Adipocyte (in vitro differentiated cells): ENCODE measurements around the gene TMEM61.
"Not testable (repeated sequence)": the region's sequence is repeated elsewhere in the genome, so short reads cannot be mapped to it uniquely, and the experiment has no call there.

ENCODE experiments used
- DNase-seq: peaks from one replicate; pipeline ENCODE4 v3.0.0-alpha.2; 2015; ENCODE audit warnings: low read depth
- H3K27me3 ChIP-seq: replicated peaks from 2 replicates; pipeline ENCODE4 v1.7.0; 2013; ENCODE audit warnings: mild to moderate bottlenecking, low read length, moderate library complexity; ENCODE audit not compliant: control insufficient read depth, insufficient read depth
- H3K36me3 ChIP-seq: 2 replicates; pipeline ENCODE4 v1.7.0; 2013; ENCODE audit warnings: low read length, mild to moderate bottlenecking, moderate library complexity; ENCODE audit not compliant: control insufficient read depth, insufficient read depth, severe bottlenecking
- H3K4me1 ChIP-seq: 2 replicates; pipeline ENCODE4 v1.7.0; 2013; ENCODE audit warnings: mild to moderate bottlenecking, low read length, moderate library complexity; ENCODE audit not compliant: control insufficient read depth, insufficient read depth
- H3K4me3 ChIP-seq: 2 replicates; pipeline ENCODE4 v1.7.0; 2013; ENCODE audit warnings: mild to moderate bottlenecking, low read length, moderate library complexity
- H3K9ac ChIP-seq: 2 replicates; pipeline ENCODE4 v1.7.0; 2013; ENCODE audit warnings: mild to moderate bottlenecking, low read length, moderate library complexity
- H3K9me3 ChIP-seq: 2 replicates; pipeline ENCODE4 v1.7.0; 2013; ENCODE audit warnings: mild to moderate bottlenecking, low read length, moderate library complexity; ENCODE audit not compliant: control insufficient read depth

Gene TMEM61

DNA sequence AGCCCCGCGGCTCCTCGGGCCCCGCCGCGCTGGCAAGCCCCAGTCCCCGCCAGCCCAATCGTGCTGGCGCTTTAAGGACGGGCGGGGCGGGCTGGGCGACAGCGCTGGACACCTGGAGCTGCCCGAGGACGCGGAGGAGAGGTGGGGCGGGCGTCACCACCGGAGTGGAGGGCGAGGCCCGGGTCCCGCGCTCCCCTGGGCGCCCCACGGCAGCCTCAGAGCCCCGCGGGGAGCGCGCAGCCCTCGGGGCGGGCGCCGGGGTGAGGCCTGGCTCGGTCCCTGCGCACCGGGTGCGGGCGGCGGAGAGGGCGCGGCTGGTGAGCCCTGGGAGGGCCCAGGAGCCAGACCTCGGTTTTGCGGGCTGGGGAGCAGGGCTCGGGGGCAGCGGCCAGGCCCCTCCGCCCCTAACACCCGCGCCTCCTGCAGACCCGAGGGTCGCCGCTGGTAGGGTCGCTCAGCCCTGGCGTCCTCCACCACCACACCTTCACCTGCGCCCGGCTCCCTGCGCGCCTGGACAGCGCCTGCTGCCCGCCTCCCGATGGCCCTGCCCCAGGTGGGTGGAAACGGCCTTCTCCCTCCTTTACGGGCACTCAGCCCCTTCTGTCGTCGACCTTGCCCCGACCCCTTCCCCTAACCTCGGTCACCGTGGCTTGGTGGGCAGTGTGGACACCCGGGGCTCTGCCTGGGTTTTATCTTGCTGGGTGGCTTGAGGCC, at the start of gene TMEM61:
Gene TMEM61, plus strand, starts transcription at position 101 of the 714 bp plus-strand sequence. Its CDS starts 438 bp downstream, at position 539.
- no peaks in the 10 kb centered on the region for H3K36me3 ChIP-seq
- H3K9me3 ChIP-seq: no peaks in the 10 kb centered on the region
- DNase-seq: peak; percentile 50
- H3K4me3 ChIP-seq: peak within 1 kb of the TSS; percentile 63
- H3K4me1 ChIP-seq: no peaks in the 10 kb centered on the region
- peaks cover 25% of the 10 kb centered on the region for H3K27me3 ChIP-seq
- H3K9ac ChIP-seq: peak within 1 kb of the TSS; percentile 37

DNA sequence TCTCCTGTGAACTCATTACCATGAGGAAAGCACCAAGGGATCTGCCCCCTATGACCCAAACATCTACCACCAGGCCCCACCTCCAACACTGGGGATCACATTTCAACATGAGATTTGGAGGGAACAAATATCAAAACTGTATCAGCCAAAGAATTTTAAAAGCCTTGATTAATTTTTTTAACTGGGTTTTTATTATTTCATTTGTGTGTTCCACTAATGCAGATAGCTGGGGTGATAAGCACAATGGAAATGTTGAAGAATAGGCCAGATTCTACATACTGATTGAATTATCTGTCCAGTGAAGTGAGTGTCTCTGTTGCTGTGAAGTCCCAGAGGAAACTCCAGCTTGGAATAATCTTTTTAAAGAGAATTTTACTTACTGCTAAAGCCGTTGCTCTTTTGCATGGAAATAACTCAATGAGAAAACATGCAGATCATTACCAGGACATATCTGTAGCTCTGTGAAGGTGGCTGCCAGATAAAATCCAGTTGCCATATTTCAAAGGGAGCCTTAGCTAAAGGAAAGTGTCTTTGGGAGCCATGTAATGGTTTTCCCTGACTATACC, 49.1 kb upstream of the TMEM61 start:
- DNase-seq: no peak
- Histone ChIP-seq H3K9me3 (no peaks in the 10 kb centered on the region), H3K9ac (no peak overlapping the region)

DNA sequence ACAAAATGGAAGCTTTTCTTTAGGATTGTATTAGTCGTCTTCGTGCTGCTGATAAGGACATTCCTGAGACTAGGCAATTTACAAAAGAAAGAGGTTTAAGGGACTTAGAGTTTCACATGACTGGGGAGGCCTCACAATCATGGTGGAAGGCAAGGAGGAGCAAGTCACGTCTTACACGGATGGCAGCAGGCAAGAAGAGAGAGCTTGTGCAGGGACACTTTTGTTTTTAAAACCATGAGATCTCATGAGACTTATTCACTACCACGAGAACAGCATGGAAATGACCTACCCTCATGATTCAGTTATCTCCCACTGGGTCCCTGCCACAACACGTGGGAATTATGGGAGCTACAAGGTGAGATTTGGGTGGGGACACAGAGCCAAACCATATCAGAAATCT, 46.3 kb upstream of the TMEM61 start:
- peaks cover 19% of the 10 kb centered on the region for H3K4me1 ChIP-seq
- H3K4me3 ChIP-seq, H3K36me3 ChIP-seq, H3K9ac ChIP-seq, DNase-seq, H3K9me3 ChIP-seq, H3K27me3 ChIP-seq: not testable (repeated sequence)

More for the DNA sequence above, 49.1 kb upstream of the TMEM61 start:
- Histone ChIP-seq H3K4me1 (peaks cover 28% of the 10 kb centered on the region), H3K27me3 (no peaks in the 10 kb centered on the region), H3K36me3 (no peaks in the 10 kb centered on the region), H3K4me3 (no peak overlapping the region)

DNA sequence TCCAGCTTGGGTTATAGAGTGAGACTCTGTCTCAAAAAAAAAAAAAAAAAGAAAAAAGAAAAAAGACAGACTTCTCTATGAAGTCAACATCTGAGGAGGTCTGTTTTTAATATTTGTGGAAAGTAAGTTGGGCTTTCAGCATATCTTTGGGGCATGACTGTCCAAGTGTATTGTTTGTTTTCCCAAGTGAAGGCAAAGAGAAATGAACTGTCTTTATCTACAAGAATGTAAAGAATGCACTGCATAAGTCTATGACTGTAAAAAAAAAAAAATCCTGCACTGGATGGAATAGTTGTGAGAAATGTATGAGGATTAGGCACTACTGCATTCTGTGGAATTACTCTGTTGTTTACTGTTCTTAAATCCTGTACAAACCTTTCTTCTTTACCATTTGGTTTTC, 45.6 kb upstream of the TMEM61 start:
- peak; percentile 94 for DNase-seq

DNA sequence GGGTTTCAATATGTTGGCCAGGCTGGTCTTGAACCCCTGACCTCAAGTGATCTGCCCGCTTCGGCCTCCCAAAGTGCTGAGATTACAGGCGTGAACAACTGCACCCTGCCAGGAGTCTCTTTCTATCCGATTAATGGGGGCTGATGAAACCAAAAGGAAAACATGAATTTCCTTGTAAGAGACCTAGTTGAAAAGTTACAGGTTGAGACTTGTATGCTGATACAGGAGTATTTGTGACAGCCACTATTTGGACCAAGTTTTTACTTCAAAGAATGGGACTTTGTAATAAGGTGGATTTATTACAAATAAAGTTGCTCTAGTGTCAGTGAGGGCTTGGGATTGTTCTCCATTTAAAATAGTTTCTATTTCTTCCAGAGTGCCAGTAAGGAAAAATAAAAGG, 43.6 kb upstream of the TMEM61 start:
- Histone ChIP-seq H3K27me3 (no peaks in the 10 kb centered on the region), H3K9me3 (no peaks in the 10 kb centered on the region), H3K4me1 (peaks cover 20% of the 10 kb centered on the region), H3K4me3 (no peak overlapping the region), H3K36me3 (no peaks in the 10 kb centered on the region), H3K9ac (no peak overlapping the region)
- no peak for DNase-seq

More for the DNA sequence above, 45.6 kb upstream of the TMEM61 start:
- Histone ChIP-seq H3K4me1 (peaks cover 19% of the 10 kb centered on the region), H3K27me3 (no peaks in the 10 kb centered on the region), H3K9me3 (no peaks in the 10 kb centered on the region), H3K9ac (peak overlapping the region; percentile 10), H3K4me3 (no peak overlapping the region), H3K36me3 (no peaks in the 10 kb centered on the region)

DNA sequence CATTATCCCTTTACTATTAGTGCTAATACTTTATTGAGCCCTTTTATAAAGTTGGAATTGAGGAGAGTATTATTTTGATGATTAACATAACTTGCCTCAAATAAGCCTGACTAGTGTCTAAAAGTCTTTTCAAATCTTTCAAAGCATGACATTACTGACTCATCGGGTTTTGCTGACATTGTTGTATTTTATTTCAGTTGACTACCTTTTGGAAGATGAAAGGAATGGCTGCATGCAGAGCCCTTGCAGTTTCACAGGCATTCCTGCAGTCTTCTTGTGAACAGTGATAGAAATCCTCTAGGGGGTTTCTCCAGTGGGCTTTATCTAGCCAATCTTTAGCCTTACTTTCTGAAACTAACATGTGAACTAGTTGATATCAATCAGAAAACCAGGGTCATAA, 43.0 kb upstream of the TMEM61 start:
- peaks cover 3% of the 10 kb centered on the region for H3K27me3 ChIP-seq
- no peak overlapping the region for H3K4me3 ChIP-seq
- no peak overlapping the region for H3K9ac ChIP-seq
- no peaks in the 10 kb centered on the region for H3K36me3 ChIP-seq
- peak; percentile 40 for DNase-seq
- peaks cover 20% of the 10 kb centered on the region for H3K4me1 ChIP-seq
- no peaks in the 10 kb centered on the region for H3K9me3 ChIP-seq

DNA sequence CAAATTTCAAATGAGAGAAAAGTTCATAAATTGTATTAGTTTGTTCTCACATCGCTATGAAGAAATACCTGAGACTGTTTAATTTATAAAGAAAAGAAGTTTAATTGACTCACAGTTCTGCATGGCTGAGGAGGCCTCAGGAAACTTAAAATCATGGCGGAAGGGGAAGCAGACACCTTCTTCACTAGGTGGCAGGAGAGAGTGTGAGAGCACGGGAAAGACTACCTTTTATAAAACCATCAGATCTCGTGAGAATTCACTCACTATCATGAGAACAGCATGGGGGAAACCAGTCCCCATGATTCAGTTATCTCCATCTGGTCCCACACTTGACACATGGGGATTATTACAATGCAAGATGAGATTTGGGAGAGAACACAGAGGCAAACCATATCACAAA, 41.5 kb upstream of the TMEM61 start:
- H3K27me3 ChIP-seq, H3K36me3 ChIP-seq, DNase-seq: not testable (repeated sequence)

DNA sequence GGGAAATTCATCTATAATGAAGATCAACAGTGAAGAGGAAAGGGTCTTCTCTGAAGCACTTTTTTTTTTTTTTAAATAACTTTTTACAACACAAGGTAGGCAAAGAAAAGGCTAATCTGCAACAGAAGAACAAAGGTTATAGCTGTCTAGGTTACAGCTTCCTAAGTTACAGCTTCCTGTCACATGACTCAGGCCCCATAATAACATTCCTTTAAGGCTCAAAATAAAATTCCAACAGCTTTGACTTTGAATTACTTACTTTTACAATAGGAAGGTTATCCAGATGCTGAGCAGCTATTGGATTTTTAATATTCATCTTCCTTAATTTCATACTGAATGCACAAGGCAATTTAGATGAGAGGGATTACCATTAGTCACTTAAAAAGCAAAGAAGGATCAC, 40.4 kb upstream of the TMEM61 start:
- Histone ChIP-seq H3K9ac (no peak overlapping the region), H3K4me3 (no peak overlapping the region), H3K36me3 (no peaks in the 10 kb centered on the region), H3K9me3 (no peaks in the 10 kb centered on the region), H3K27me3 (peaks cover 3% of the 10 kb centered on the region), H3K4me1 (peaks cover 18% of the 10 kb centered on the region)
- DNase-seq: peak; percentile 24

More for the DNA sequence above, 41.5 kb upstream of the TMEM61 start:
- H3K4me1 ChIP-seq: peaks cover 20% of the 10 kb centered on the region
- H3K9me3 ChIP-seq, H3K4me3 ChIP-seq, H3K9ac ChIP-seq: not testable (repeated sequence)

DNA sequence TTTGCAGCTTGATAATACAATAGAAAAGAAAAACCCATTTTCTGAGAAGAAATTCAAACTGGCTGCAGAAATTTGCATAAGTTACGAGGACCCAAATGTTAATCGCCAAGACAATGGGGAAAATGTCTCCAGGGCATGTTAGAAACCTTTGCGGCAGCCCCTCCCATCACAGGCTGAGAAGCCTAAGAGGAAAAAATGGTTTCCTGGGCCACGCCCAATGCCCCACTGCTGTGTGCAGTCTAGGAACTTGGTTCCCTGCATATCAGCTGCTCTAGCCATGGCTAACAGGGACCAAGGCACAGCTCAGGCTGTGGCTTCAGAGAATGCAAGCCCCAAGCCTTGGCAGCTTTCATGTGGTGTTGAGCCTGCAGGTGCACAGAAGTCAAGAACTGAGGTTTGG, 37.5 kb upstream of the TMEM61 start:
- DNase-seq: no peak
- Histone ChIP-seq H3K9me3 (no peaks in the 10 kb centered on the region), H3K9ac (no peak overlapping the region), H3K4me3 (no peak overlapping the region), H3K4me1 (peaks cover 12% of the 10 kb centered on the region), H3K27me3 (peaks cover 3% of the 10 kb centered on the region), H3K36me3 (no peaks in the 10 kb centered on the region)

DNA sequence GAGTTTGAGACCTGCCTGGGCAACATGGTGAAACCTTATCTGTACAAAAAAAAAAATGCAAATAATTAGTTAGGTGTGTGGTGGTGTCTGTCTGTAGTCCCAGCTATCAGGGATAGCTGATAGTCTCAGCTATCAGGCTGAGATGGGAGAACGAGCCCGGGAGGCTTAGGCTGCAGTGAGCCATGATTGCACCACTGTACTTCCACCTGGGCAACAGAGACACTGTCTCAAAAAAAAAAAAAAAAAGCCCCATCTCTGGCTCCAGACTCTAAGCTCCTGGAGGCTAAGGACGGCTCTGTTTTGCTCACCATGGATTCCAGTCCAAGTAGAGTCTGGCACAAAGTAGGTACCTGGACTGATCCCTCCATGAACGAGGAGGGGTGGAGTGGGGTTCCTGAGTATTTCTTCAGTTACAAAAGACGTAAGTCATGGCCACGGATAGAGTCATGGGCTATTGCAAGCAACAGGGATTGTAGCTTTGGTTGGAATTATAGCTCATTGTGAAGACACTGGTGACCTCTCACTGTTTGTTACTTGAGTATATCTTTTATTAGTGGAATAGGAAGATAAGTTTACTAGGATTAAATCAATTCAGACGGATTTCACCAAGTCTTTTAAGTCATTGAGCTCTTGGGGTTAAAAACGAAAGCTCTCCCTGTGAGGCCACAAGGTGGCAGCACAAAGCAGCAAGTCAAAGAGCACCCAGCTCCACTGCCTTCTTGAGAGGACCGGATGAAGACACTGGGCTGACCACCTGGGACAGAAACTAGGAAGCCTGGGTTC, 35.6 kb upstream of the TMEM61 start:
- peaks cover 9% of the 10 kb centered on the region for H3K4me1 ChIP-seq
- no peaks in the 10 kb centered on the region for H3K9me3 ChIP-seq
- H3K4me3 ChIP-seq: peak overlapping the region; percentile 46
- peak overlapping the region; percentile 34 for H3K9ac ChIP-seq
- no peaks in the 10 kb centered on the region for H3K36me3 ChIP-seq
- DNase-seq: peak; percentile 90
- H3K27me3 ChIP-seq: peaks cover 3% of the 10 kb centered on the region

DNA sequence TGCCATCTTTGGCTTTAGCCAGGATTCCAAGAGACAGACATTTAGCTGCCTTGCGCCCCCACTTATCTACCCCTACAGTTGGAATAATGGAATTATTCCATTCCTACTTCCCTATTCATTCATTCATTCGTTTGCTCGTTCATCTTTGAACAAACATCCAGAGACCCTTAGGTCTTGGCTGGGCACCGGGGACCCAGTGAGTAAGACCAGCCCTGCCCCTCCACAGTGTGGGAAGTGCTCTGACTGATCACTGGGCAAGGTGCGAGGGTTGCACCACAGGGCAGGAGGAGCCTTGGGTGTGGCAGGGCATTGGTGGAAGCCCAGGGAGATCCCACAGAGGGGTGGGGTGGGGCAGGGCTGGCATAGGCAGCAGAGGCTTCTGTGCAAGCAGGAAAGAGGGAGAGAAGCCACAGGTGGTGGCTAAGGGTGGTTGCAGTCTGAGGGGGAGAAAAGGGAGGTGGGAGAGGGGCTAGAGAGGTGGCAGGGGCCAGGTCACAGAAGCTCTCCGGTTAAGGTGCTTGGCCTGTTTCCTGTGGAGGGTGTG, 35.0 kb upstream of the TMEM61 start:
- H3K36me3 ChIP-seq: no peaks in the 10 kb centered on the region
- no peak overlapping the region for H3K9ac ChIP-seq
- DNase-seq: no peak
- H3K4me1 ChIP-seq: peaks cover 11% of the 10 kb centered on the region
- peaks cover 3% of the 10 kb centered on the region for H3K27me3 ChIP-seq
- H3K9me3 ChIP-seq: no peaks in the 10 kb centered on the region
- H3K4me3 ChIP-seq: no peak overlapping the region
